ENCODE results near the gene EPB41L1.

EPB41L1 gene

GRCh38 chr20:36277546-36277945 lies 123.0 kb downstream of the EPB41L1 start:
- H3K27me3 ChIP-seq (replicated peaks in 2 of 5; ENCODE audit: control insufficient read depth in 4 of 5, insufficient read depth in 5 of 5, low read length in 4 of 5), result peaks cover 0 to 20% (median 9%) of the 10 kb centered on the region in 5 experiments

GRCh38 chr20:36279362-36279761 lies 124.8 kb downstream of the EPB41L1 start:
- Histone ChIP-seq H3K9me3 (ENCODE audit: control extremely low read depth in 1 of 5, control insufficient read depth in 4 of 5, insufficient read depth in 2 of 5, low read depth in 1 of 5, low read length in 4 of 5) (no peaks in the 10 kb centered on the region), H3K27ac (ENCODE audit: insufficient read depth in 1 of 2, low read depth in 1 of 2, low read length in 2 of 2, poor library complexity in 1 of 2, severe bottlenecking in 2 of 2) (no peak overlapping the region), H3K36me3 (ENCODE audit: control insufficient read depth in 4 of 4, insufficient read depth in 4 of 4, low read length in 3 of 4) (no peaks in the 10 kb centered on the region), H3K27me3 (replicated peaks in 2 of 5; ENCODE audit: control insufficient read depth in 4 of 5, insufficient read depth in 5 of 5, low read length in 4 of 5) (peaks cover 0 to 15% (median 6%) of the 10 kb centered on the region in 5 experiments), H3K4me3 (ENCODE audit: control insufficient read depth in 1 of 7, extremely low read depth in 1 of 7, insufficient read depth in 4 of 7, low read depth in 2 of 7, low read length in 6 of 7) (no peak overlapping the region), H3K4me1 (ENCODE audit: control extremely low read depth in 1 of 4, control insufficient read depth in 4 of 4, insufficient read depth in 4 of 4, low read length in 3 of 4) (no peaks in the 10 kb centered on the region)
- DNase-seq, result no peak
- WGBS (ENCODE audit: insufficient coverage), result 96% methylated on average over 4 of the region's 5 CpGs
- ChIA-PET CTCF (interaction anchor here (1.7 kb wide), 1 partner anchor 120 kb away, joined by 3 read pairs; no protein-coding TSS in a partner anchor), POLR2A (interaction anchor here (0.6 kb wide), 1 partner anchor 440 kb away, joined by 6 read pairs; no protein-coding TSS in a partner anchor)

More at GRCh38 chr20:36277546-36277945, 123.0 kb downstream of the EPB41L1 start:
- Histone ChIP-seq H3K36me3 (ENCODE audit: control insufficient read depth in 4 of 4, insufficient read depth in 4 of 4, low read length in 3 of 4) (no peaks in the 10 kb centered on the region), H3K9me3 (ENCODE audit: control extremely low read depth in 1 of 5, control insufficient read depth in 4 of 5, insufficient read depth in 2 of 5, low read depth in 1 of 5, low read length in 4 of 5) (no peaks in the 10 kb centered on the region), H3K4me3 (ENCODE audit: control insufficient read depth in 1 of 7, extremely low read depth in 1 of 7, insufficient read depth in 4 of 7, low read depth in 2 of 7, low read length in 6 of 7) (no peak overlapping the region), H3K27ac (ENCODE audit: insufficient read depth in 1 of 2, low read depth in 1 of 2, low read length in 2 of 2, poor library complexity in 1 of 2, severe bottlenecking in 2 of 2) (no peak overlapping the region), H3K4me1 (ENCODE audit: control extremely low read depth in 1 of 4, control insufficient read depth in 4 of 4, insufficient read depth in 4 of 4, low read length in 3 of 4) (no peaks in the 10 kb centered on the region)
- DNase-seq, result no peak
- WGBS (ENCODE audit: insufficient coverage), result 74% methylated on average over 6 of the region's 9 CpGs
- POLR2A ChIA-PET, result no interaction called here
- CTCF ChIA-PET, result interaction anchor here (1.7 kb wide), 1 partner anchor 122 kb away, joined by 3 read pairs; no protein-coding TSS in a partner anchor

GRCh38 chr20:36279776-36280175 lies 125.2 kb downstream of the EPB41L1 start:
- POLR2A ChIA-PET, result interaction anchor here (0.6 kb wide), 1 partner anchor 440 kb away, joined by 6 read pairs; no protein-coding TSS in a partner anchor
- WGBS (ENCODE audit: insufficient coverage), result 93% methylated on average over 6 of the region's 6 CpGs
- Histone ChIP-seq H3K36me3 (ENCODE audit: control insufficient read depth in 4 of 4, insufficient read depth in 4 of 4, low read length in 3 of 4) (no peaks in the 10 kb centered on the region), H3K4me1 (ENCODE audit: control extremely low read depth in 1 of 4, control insufficient read depth in 4 of 4, insufficient read depth in 4 of 4, low read length in 3 of 4) (no peaks in the 10 kb centered on the region), H3K27ac (ENCODE audit: insufficient read depth in 1 of 2, low read depth in 1 of 2, low read length in 2 of 2, poor library complexity in 1 of 2, severe bottlenecking in 2 of 2) (no peak overlapping the region), H3K4me3 (ENCODE audit: control insufficient read depth in 1 of 7, extremely low read depth in 1 of 7, insufficient read depth in 4 of 7, low read depth in 2 of 7, low read length in 6 of 7) (no peak overlapping the region), H3K27me3 (replicated peaks in 2 of 5; ENCODE audit: control insufficient read depth in 4 of 5, insufficient read depth in 5 of 5, low read length in 4 of 5) (peaks cover 0 to 16% (median 6%) of the 10 kb centered on the region in 5 experiments), H3K9me3 (ENCODE audit: control extremely low read depth in 1 of 5, control insufficient read depth in 4 of 5, insufficient read depth in 2 of 5, low read depth in 1 of 5, low read length in 4 of 5) (no peaks in the 10 kb centered on the region)
- DNase-seq, result no peak
- CTCF ChIA-PET, result no interaction called here

DNA sequence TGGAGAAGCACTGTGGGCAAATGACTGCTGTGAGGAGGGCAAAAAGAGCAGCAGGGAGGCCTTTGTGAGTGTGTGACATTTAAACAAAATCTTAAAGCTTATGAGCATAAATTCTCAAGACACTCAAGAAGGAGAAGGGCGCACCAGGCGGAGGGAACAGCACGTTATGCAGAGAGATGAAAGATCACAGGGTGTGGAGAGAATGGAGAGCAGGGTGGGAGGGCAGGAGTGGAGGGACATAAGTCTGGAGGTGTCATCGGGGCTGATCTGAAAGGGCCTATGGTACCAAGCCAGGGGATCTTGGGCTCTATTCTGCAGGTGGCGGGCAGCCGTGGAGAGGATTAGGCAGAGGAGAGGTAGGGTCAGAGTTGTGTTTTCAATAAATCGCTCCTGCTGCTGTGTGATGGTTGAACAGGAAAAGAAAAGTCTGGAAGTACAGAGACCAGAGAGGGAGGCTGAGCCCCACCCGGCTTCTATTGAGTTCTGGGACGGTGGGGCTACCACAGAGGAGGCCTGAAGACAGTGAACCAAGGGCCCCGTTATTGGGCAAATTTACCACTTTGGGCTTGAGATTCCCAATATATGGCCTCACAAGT lies 127.3 kb downstream of the EPB41L1 start:
- H3K27me3 ChIP-seq (replicated peaks in 2 of 5; ENCODE audit: control insufficient read depth in 4 of 5, insufficient read depth in 5 of 5, low read length in 4 of 5), result peaks cover 0 to 19% (median 4%) of the 10 kb centered on the region in 5 experiments

More for the DNA sequence above, 127.3 kb downstream of the EPB41L1 start:
- WGBS (ENCODE audit: insufficient coverage), result 95% methylated on average over 6 of the region's 10 CpGs
- no peaks in the 10 kb centered on the region for H3K9me3 ChIP-seq (ENCODE audit: control extremely low read depth in 1 of 5, control insufficient read depth in 4 of 5, insufficient read depth in 2 of 5, low read depth in 1 of 5, low read length in 4 of 5)
- no peak overlapping the region for H3K4me3 ChIP-seq (ENCODE audit: control insufficient read depth in 1 of 7, extremely low read depth in 1 of 7, insufficient read depth in 4 of 7, low read depth in 2 of 7, low read length in 6 of 7)
- no peaks in the 10 kb centered on the region for H3K4me1 ChIP-seq (ENCODE audit: control extremely low read depth in 1 of 4, control insufficient read depth in 4 of 4, insufficient read depth in 4 of 4, low read length in 3 of 4)
- DNase-seq, result no peak
- CTCF ChIA-PET, result interaction anchor here (1.5 kb wide), 1 partner anchor 8 kb away, joined by 4 read pairs; no protein-coding TSS in a partner anchor
- POLR2A ChIA-PET, result no interaction called here
- H3K27ac ChIP-seq (ENCODE audit: insufficient read depth in 1 of 2, low read depth in 1 of 2, low read length in 2 of 2, poor library complexity in 1 of 2, severe bottlenecking in 2 of 2), result no peak overlapping the region
- no peaks in the 10 kb centered on the region for H3K36me3 ChIP-seq (ENCODE audit: control insufficient read depth in 4 of 4, insufficient read depth in 4 of 4, low read length in 3 of 4)

Measured in common myeloid progenitor, CD34-positive (primary cell).